ENCODE data around the gene ATP13A4.
A peak's percentile ranks its signal among the peaks of the same experiment; 100 is the strongest.

The ATP13A4 gene

GRCh38 chr3:193554811-193555210, at the start of gene ATP13A4:
ATP13A4 (minus strand) TSS chr3:193554895; CDS start chr3:193554799, 96 bp downstream.
- no peak for DNase-seq (ENCODE audit: low read depth in 2 of 2)

- no peak for DNase-seq (ENCODE audit: low read depth in 2 of 2)
These were observed 44.7 kb upstream of the ATP13A4 start for GRCh38 chr3:193599393-193599792.

GRCh38 chr3:193598202-193598601, 43.5 kb upstream of the ATP13A4 start:
- DNase-seq (ENCODE audit: low read depth in 2 of 2), result no peak

GRCh38 chr3:193595939-193596487, 41.3 kb upstream of the ATP13A4 start:
- no peak for DNase-seq (ENCODE audit: low read depth in 2 of 2)

GRCh38 chr3:193594946-193595689, 40.4 kb upstream of the ATP13A4 start:
- no peak for DNase-seq (ENCODE audit: low read depth in 2 of 2)

- no peak for DNase-seq (ENCODE audit: low read depth in 2 of 2)
These were observed 39.0 kb upstream of the ATP13A4 start for GRCh38 chr3:193593668-193594030.

GRCh38 chr3:193592841-193593667, 38.4 kb upstream of the ATP13A4 start, which contains the start of gene OPA1:
OPA1 (plus strand) TSS chr3:193593208; CDS start chr3:193593378, 170 bp downstream.
- DNase-seq (ENCODE audit: low read depth in 2 of 2), result peak; percentile 77 to 81

GRCh38 chr3:193590088-193590856, 35.6 kb upstream of the ATP13A4 start:
- DNase-seq (ENCODE audit: low read depth in 2 of 2), result no peak

GRCh38 chr3:193589616-193590015, 34.9 kb upstream of the ATP13A4 start:
- DNase-seq (ENCODE audit: low read depth in 2 of 2), result no peak

GRCh38 chr3:193589129-193589528, 34.4 kb upstream of the ATP13A4 start:
- no peak for DNase-seq (ENCODE audit: low read depth in 2 of 2)

GRCh38 chr3:193586526-193586925, 31.8 kb upstream of the ATP13A4 start:
- no peak for DNase-seq (ENCODE audit: low read depth in 2 of 2)

GRCh38 chr3:193585530-193585929, 30.8 kb upstream of the ATP13A4 start:
- no peak for DNase-seq (ENCODE audit: low read depth in 2 of 2)

- no peak for DNase-seq (ENCODE audit: low read depth in 2 of 2)
These were observed 19.9 kb upstream of the ATP13A4 start for GRCh38 chr3:193574488-193575070.

- DNase-seq (ENCODE audit: low read depth in 2 of 2), result no peak
These were observed 18.9 kb upstream of the ATP13A4 start for GRCh38 chr3:193573403-193574191.

- DNase-seq (ENCODE audit: low read depth in 2 of 2), result peak in 1 of 2 donors; percentile 12
These were observed 17.8 kb upstream of the ATP13A4 start for GRCh38 chr3:193572426-193572908.

- no peak for DNase-seq (ENCODE audit: low read depth in 2 of 2)
These were observed 14.4 kb upstream of the ATP13A4 start for GRCh38 chr3:193569119-193569518.

- DNase-seq (ENCODE audit: low read depth in 2 of 2), result no peak
These were observed 9.3 kb upstream of the ATP13A4 start for GRCh38 chr3:193564012-193564411.

GRCh38 chr3:193563426-193563825, 8.7 kb upstream of the ATP13A4 start:
- no peak for DNase-seq (ENCODE audit: low read depth in 2 of 2)

- no peak for DNase-seq (ENCODE audit: low read depth in 2 of 2)
These were observed 6.2 kb upstream of the ATP13A4 start for GRCh38 chr3:193560870-193561269.

- DNase-seq (ENCODE audit: low read depth in 2 of 2), result no peak
These were observed 5.4 kb upstream of the ATP13A4 start for GRCh38 chr3:193560091-193560490.

All from stimulated activated CD8-positive, alpha-beta memory T cell treated with anti-CD3 and anti-CD28 coated beads, Interleukin-7, amount 100 ng/mL, for 1 hour (primary cell).